Pancreas (tissue), 10 donors: ENCODE data around the gene ANP32A. TPM values are rescaled to one million over a fixed set of nuclear protein-coding genes. Genes with fewer than 3 reads are reported as not detected.

Experiments used
- ATAC-seq, 4 donors: fragments of 200-7000 bp; cut with Tn5 transposase; one replicate each; pipeline versions ENCODE4 v1.8.0 to v1.9.1; 2020; ENCODE audit warnings: mild to moderate bottlenecking in 4 of 4, moderate library complexity in 4 of 4
- DNase-seq, 6 donors: peaks; one replicate each; pipeline ENCODE4 v3.0.0-alpha.2; 2020
- FAIRE-seq: peaks from 2 replicates; lab custom pipeline; 2012; peaks lifted over from hg19 to GRCh38; lab: Jason Lieb, UNC
- H3K27ac ChIP-seq, 4 donors: fragments of 200-600 bp; sonication (generic); 1 replicate in 3 of 4; 2 replicates in 1 of 4; pipeline versions ENCODE4 v1.5.0 to v1.8.0; 2020
- H3K27me3 ChIP-seq, 4 donors: fragments of 200-600 bp; one replicate each; pipeline ENCODE4 v1.8.0; 2021
- H3K36me3 ChIP-seq, 3 donors: fragments of 200-600 bp; sonication (generic) in 1 of 3; one replicate each; pipeline versions ENCODE4 v1.5.0 to v1.8.0; 2020 to 2021
- H3K4me1 ChIP-seq, 3 donors: fragments of 200-600 bp; one replicate each; pipeline ENCODE4 v1.8.0; 2021
- H3K4me3 ChIP-seq, 4 donors: fragments of 200-600 bp; sonication (generic) in 2 of 4; one replicate each; pipeline versions ENCODE4 v1.5.0 to v1.8.0; 2020 to 2021
- H3K9me3 ChIP-seq, 4 donors: fragments of 200-600 bp; one replicate each; pipeline ENCODE4 v1.8.0; 2021
- WGBS, 2 donors: extraction: QIAGEN DNeasy Blood & Tissue Kit; methylation state at CpG; one replicate each; pipeline ENCODE4 v1.1.7; 2013; 5-methylcytosine and 5-hydroxymethylcytosine counted together
- intact Hi-C, 3 donors: fragments of 100-400 bp; cut with DNase I; formaldehyde crosslinking; loops; one replicate each; pipeline versions ENCODE4 v1.11.1 to v1.14.2; 2022
- polyA plus RNA-seq, 2 donors: library from polyadenylated mRNA; stranded (reverse); fragments of 200-250 nt; gene quantifications; one replicate each; pipeline ENCODE4 v1.2.3, GENCODE V29; 2013
- total RNA-seq, 6 donors: library from RNA; stranded (reverse); fragmentation: NEBNext Ultra II Directional in 4 of 6; extraction: Animal tissue kit (Norgen Biotek cat#: 25700) in 4 of 6; gene quantifications; one replicate each; pipeline versions ENCODE4 v1.2.1 to v1.2.4, GENCODE V29; 2021 to 2023
- TF ChIP-seq, protein P1 (sequence below), 4 donors: fragments of 200-600 bp; sonication (generic) in 3 of 4; IDR thresholded peaks; one replicate each; pipeline versions ENCODE4 v1.5.0 to v1.8.0; 2021; ENCODE audit warnings: antibody characterized with exemption in 4 of 4
- donor health status: healthy with polysubstance abuse.
- donor health status: DM: no; HTN: no; CAD: no; lungs with moderate emphysema.
- donor health status: DM: no; HTN: no; CAD: no.
- donor health status: control.
- donor health status: control.
- donor health status: Bipolar disorder and iron deficiency.
- donor health status: DM: yes; HTN: yes; CAD: no.
- donor health status: DM: no; HTN: no; CAD: no.
- donor health status: DM: no; HTN: no; CAD: no.
- donor health status: DM: yes; HTN: yes; CAD: no.

ANP32A gene
- total and polyA plus RNA-seq, 8 donors: 26.0 to 64.3 (median 41.3) TPM

DNA sequence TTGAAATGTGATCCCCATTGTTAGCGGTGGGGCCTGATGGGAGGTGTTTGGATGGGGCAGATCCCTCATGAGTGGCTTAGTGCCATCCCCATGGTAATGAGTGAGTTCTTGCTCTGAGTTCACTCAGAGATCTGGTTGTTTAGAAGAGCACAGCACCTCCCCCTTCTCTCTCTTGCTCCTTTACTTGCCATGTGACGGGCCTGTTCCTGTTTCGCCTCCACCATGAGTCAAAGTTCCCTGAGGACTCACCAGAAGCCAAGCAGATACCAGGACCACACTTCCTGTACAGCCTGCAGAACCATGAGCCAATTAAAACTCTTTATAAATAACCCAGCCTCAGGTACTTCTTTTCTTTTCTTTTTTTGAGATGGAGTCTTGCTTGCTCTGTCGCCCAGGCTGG is 46.6 kb downstream of the ANP32A start:
- Histone ChIP-seq H3K4me3 (no peak overlapping the region), H3K9me3 (no peaks in the 10 kb centered on the region), H3K36me3 (peaks cover 0 to 3% (median 0%) of the 10 kb centered on the region in 3 donors), H3K4me1 (no peaks in the 10 kb centered on the region), H3K27ac (no peak overlapping the region), H3K27me3 (no peaks in the 10 kb centered on the region)
- 87 to 92% methylated on average over 4 of the region's 4 CpGs for WGBS, 2 donors
- DNase-seq: no peak
- intact Hi-C loops: no loop called here
- no peak for ATAC-seq
- TF ChIP-seq, protein P1, sequence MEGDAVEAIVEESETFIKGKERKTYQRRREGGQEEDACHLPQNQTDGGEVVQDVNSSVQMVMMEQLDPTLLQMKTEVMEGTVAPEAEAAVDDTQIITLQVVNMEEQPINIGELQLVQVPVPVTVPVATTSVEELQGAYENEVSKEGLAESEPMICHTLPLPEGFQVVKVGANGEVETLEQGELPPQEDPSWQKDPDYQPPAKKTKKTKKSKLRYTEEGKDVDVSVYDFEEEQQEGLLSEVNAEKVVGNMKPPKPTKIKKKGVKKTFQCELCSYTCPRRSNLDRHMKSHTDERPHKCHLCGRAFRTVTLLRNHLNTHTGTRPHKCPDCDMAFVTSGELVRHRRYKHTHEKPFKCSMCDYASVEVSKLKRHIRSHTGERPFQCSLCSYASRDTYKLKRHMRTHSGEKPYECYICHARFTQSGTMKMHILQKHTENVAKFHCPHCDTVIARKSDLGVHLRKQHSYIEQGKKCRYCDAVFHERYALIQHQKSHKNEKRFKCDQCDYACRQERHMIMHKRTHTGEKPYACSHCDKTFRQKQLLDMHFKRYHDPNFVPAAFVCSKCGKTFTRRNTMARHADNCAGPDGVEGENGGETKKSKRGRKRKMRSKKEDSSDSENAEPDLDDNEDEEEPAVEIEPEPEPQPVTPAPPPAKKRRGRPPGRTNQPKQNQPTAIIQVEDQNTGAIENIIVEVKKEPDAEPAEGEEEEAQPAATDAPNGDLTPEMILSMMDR (IDR thresholded peaks at IDR 0.05): no peak
- no peak for FAIRE-seq

- DNase-seq (no peak), ATAC-seq (no peak), FAIRE-seq (no peak)
- no peaks in the 10 kb centered on the region for H3K4me1 ChIP-seq
- H3K4me3 ChIP-seq: no peak overlapping the region
- H3K27ac ChIP-seq: no peak overlapping the region
- TF ChIP-seq, protein P1 (IDR thresholded peaks at IDR 0.05): no peak
- H3K27me3 ChIP-seq: no peaks in the 10 kb centered on the region
- H3K36me3 ChIP-seq: no peaks in the 10 kb centered on the region
- WGBS, 2 donors: 47 to 58% methylated on average over 2 of the region's 2 CpGs
- intact Hi-C loops: no loop called here
- H3K9me3 ChIP-seq: no peaks in the 10 kb centered on the region
Measured at GRCh38 chr15:68773036-68773435, 47.7 kb downstream of the ANP32A start.

DNA sequence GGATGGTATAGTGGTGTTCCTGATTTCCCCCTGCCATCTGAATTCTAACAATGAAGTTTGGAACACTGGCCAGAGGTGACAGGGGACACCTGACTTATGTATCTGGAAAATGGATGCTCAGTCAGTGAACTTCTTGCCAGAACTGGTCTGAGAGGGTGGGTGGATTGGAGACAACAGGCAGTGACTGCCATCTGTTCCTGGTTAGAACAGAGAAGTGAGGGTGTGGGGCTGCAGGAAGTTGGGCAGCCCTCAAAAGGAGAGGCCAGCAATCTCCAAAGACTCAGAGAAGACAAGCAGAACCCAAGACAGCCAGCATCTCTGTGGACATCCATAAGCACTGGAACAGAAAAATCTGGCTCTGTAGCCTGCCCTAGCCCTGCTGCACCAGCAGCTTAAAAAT is 50.5 kb downstream of the ANP32A start:
- Histone ChIP-seq H3K27me3 (no peaks in the 10 kb centered on the region), H3K4me1 (no peaks in the 10 kb centered on the region), H3K36me3 (no peaks in the 10 kb centered on the region), H3K9me3 (no peaks in the 10 kb centered on the region), H3K4me3 (no peak overlapping the region), H3K27ac (no peak overlapping the region)
- DNase-seq (no peak), FAIRE-seq (no peak), ATAC-seq (no peak)
- TF ChIP-seq, protein P1 (IDR thresholded peaks at IDR 0.05): no peak
- intact Hi-C loops: no loop called here

GRCh38 chr15:68769702-68770101 is 51.0 kb downstream of the ANP32A start:
- no peaks in the 10 kb centered on the region for H3K36me3 ChIP-seq
- no peak for ATAC-seq
- no peak overlapping the region for H3K27ac ChIP-seq
- H3K27me3 ChIP-seq: no peaks in the 10 kb centered on the region
- H3K9me3 ChIP-seq: no peaks in the 10 kb centered on the region
- FAIRE-seq: no peak
- TF ChIP-seq, protein P1 (IDR thresholded peaks at IDR 0.05): no peak
- no peak for DNase-seq
- intact Hi-C loops: no loop called here
- no peak overlapping the region for H3K4me3 ChIP-seq
- WGBS, 2 donors: 93 to 100% methylated on average over 2 of the region's 2 CpGs
- H3K4me1 ChIP-seq: no peaks in the 10 kb centered on the region

DNA sequence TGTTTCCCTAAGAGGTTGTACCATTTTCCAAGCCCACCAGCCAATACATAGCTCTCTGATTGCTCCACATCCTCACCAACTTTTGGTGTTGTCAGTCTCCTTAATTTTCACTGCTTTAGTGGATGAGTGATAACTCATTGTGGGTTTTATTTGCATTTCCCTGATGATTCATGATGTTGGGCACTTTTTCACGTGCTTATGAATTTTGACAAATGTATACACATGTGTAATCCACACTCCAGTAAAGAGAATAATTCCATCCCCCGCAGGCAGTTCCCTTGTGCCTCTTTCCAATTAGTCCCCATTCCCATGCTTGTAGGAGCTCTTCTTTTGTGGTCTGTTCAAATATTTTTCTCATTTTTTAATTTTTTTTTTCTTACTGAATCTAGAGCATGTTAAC is 52.4 kb downstream of the ANP32A start:
- Histone ChIP-seq H3K27ac (no peak overlapping the region), H3K9me3 (no peaks in the 10 kb centered on the region), H3K4me1 (no peaks in the 10 kb centered on the region), H3K36me3 (no peaks in the 10 kb centered on the region), H3K27me3 (no peaks in the 10 kb centered on the region), H3K4me3 (no peak overlapping the region)
- ATAC-seq (no peak), DNase-seq (no peak), FAIRE-seq (no peak)
- intact Hi-C loops: no loop called here
- WGBS, 2 donors: 6 to 9% methylated on average over 2 of the region's 2 CpGs
- TF ChIP-seq, protein P1 (IDR thresholded peaks at IDR 0.05): no peak
